Endothelial cell of umbilical vein (primary cell): ENCODE results near the gene LUZP2. TPM values are rescaled to one million over a fixed set of nuclear protein-coding genes. Genes with fewer than 3 reads are reported as not detected.

Experiments
- BruUV-seq: library from RNA; stranded (reverse); fragments of 400-500 nt; replicated peaks from 2 replicates; lab custom pipeline; 2021; lab: Mats Ljungman, UMichigan
- CTCF ChIA-PET: fragments of 300-600, 350-600 bp; sonication (Branson Sonifier 250); formaldehyde crosslinking; loops from one replicate; lab custom pipeline; 2021; ENCODE audit warnings: antibody characterized with exemption, inconsistent platforms; lab: Charles Lee
- POLR2A ChIA-PET: fragments of 300-600, 350-600 bp; sonication (Branson Sonifier 250); formaldehyde crosslinking; loops from one replicate; lab custom pipeline; 2021; ENCODE audit warnings: antibody characterized with exemption, inconsistent platforms; lab: Charles Lee
- DNase-seq: peaks from one replicate; pipeline ENCODE4 v3.0.0-alpha.2; 2011; ENCODE audit warnings: low read depth, low spot score
- FAIRE-seq: peaks from 2 replicates; lab custom pipeline; 2011; peaks lifted over from hg19 to GRCh38; lab: Jason Lieb, UNC
- H2AFZ ChIP-seq: 2 replicates; pipeline ENCODE4 v1.6.0; 2012; ENCODE audit warnings: low read depth, low read length, control low read depth, inconsistent platforms
- H3K27ac ChIP-seq: 2 replicates; pipeline ENCODE4 v1.5.1; 2011; ENCODE audit warnings: low read depth, mild to moderate bottlenecking, control low read depth, low read length, moderate library complexity; ENCODE audit not compliant: insufficient read depth
- H3K27me3 ChIP-seq, 2 experiments: 2 replicates each; pipeline versions ENCODE4 v1.6.0 to v1.6.1; 2011; ENCODE audit warnings: low read length in 2 of 2, mixed read lengths in 1 of 2; ENCODE audit not compliant: control insufficient read depth in 2 of 2, insufficient read depth in 2 of 2
- H3K36me3 ChIP-seq, 2 experiments: 2 replicates in 1 of 2; 3 replicates in 1 of 2; pipeline ENCODE4 v1.5.1; 2011; ENCODE audit warnings: low read length in 2 of 2, mild to moderate bottlenecking in 1 of 2, moderate library complexity in 1 of 2; ENCODE audit not compliant: control insufficient read depth in 2 of 2, insufficient read depth in 2 of 2; ENCODE audit errors: extremely low read depth in 1 of 2
- H3K4me1 ChIP-seq: 3 replicates; pipeline ENCODE4 v1.5.1; 2011; ENCODE audit warnings: mild to moderate bottlenecking, low read length; ENCODE audit not compliant: control insufficient read depth, insufficient read depth; ENCODE audit errors: extremely low read depth
- H3K4me2 ChIP-seq: 2 replicates; pipeline ENCODE4 v1.6.1; 2011; ENCODE audit warnings: low read length, control low read depth, mixed read lengths; ENCODE audit not compliant: insufficient read depth
- H3K4me3 ChIP-seq, 3 experiments: fragments of 200-600 bp in 1 of 3; sonication (generic), shearing (Covaris generic) in 1 of 3; replicated peaks in 1 of 3; 2 replicates each; pipeline ENCODE4 v1.5.1; 2011 to 2016; ENCODE audit warnings: control low read depth in 3 of 3, low read length in 3 of 3, mild to moderate bottlenecking in 2 of 3, inconsistent platforms in 1 of 3, low read depth in 1 of 3, moderate library complexity in 1 of 3; ENCODE audit not compliant: insufficient read depth in 1 of 3
- H3K79me2 ChIP-seq: 2 replicates; pipeline ENCODE4 v1.6.0; 2012; ENCODE audit warnings: low read length, inconsistent platforms; ENCODE audit not compliant: control insufficient read depth, insufficient read depth
- H3K9ac ChIP-seq: replicated peaks from 2 replicates; pipeline ENCODE3; 2011; ENCODE audit warnings: low read length, control low read depth; ENCODE audit not compliant: insufficient read depth; ENCODE audit errors: extremely low read depth
- H3K9me1 ChIP-seq: replicated peaks from 3 replicates; pipeline ENCODE4 v1.6.0; 2011; ENCODE audit warnings: mild to moderate bottlenecking, low read length; ENCODE audit not compliant: control insufficient read depth, insufficient read depth; ENCODE audit errors: extremely low read depth
- H3K9me3 ChIP-seq: replicated peaks from 2 replicates; pipeline ENCODE4 v1.5.1; 2012; ENCODE audit warnings: low read length, inconsistent platforms; ENCODE audit not compliant: control insufficient read depth, insufficient read depth
- H4K20me1 ChIP-seq: replicated peaks from 2 replicates; pipeline ENCODE3; 2011; ENCODE audit warnings: mild to moderate bottlenecking, low read length; ENCODE audit not compliant: control insufficient read depth, insufficient read depth; ENCODE audit errors: extremely low read depth
- EZH2 ChIP-seq: IDR thresholded peaks from 2 replicates; pipeline ENCODE4 v1.6.1; 2012; ENCODE audit warnings: borderline replicate concordance, low read depth, mild to moderate bottlenecking, moderate library complexity, low read length, inconsistent platforms; ENCODE audit not compliant: severe bottlenecking
- FOS ChIP-seq: IDR thresholded peaks from 2 replicates; pipeline ENCODE4 v1.6.1; 2011; ENCODE audit warnings: mild to moderate bottlenecking, low read length, moderate library complexity, borderline replicate concordance; ENCODE audit not compliant: insufficient read depth
- JUN ChIP-seq: IDR thresholded peaks from 2 replicates; pipeline ENCODE4 v1.6.1; 2011; ENCODE audit warnings: borderline replicate concordance, low read depth; ENCODE audit not compliant: insufficient read length, insufficient read depth
- POLR2A ChIP-seq: IDR thresholded peaks from 2 replicates; pipeline ENCODE4 v1.6.1; 2012; ENCODE audit warnings: low read depth, mild to moderate bottlenecking, control low read depth, low read length
- dilution Hi-C: fragments of 300-500 bp; cut with MboI; formaldehyde crosslinking; loops from one replicate; pipeline ENCODE4 v1.15.0; 2019; ENCODE audit warnings: low sequenced_read_pairs; ENCODE audit not compliant: extremely low pct_ligation_motif_present
- intact Hi-C: fragments of 100-400 bp; cut with micrococcal nuclease; formaldehyde crosslinking; loops from one replicate; pipeline ENCODE4 v1.10.0; 2022
- polyA plus RNA-seq, 4 experiments: library from polyadenylated mRNA; depleted of rRNA in 3 of 4; stranded (reverse) in 3 of 4; unstranded in 1 of 4; fragments of >200 nt; gene quantifications; 2 replicates each; pipeline versions ENCODE4 v1.2.1 to v1.2.3, GENCODE V29; 2011 to 2012; ENCODE audit warnings: missing spikeins in 1 of 4
- total RNA-seq: library from RNA; stranded (reverse); gene quantifications from 2 replicates; pipeline ENCODE4 v1.2.3, GENCODE V29; 2021
- TF ChIP-seq, protein P1 (sequence below), 2 donors: IDR thresholded peaks; 1 replicate in 1 of 2; 2 replicates in 1 of 2; pipeline ENCODE4 v1.5.1; 2011; ENCODE audit warnings: low read length in 2 of 2, mild to moderate bottlenecking in 2 of 2, moderate library complexity in 2 of 2, control low read depth in 1 of 2, inconsistent platforms in 1 of 2, low read depth in 1 of 2; ENCODE audit not compliant: insufficient read depth in 1 of 2; ENCODE audit errors: extremely low read depth in 1 of 2

LUZP2 gene
- total and polyA plus RNA-seq, 2 donors (not counting 3 experiments of a cell fraction or from before 2014, with no cell fraction given): 0.07 TPM; not detected in 1

DNA sequence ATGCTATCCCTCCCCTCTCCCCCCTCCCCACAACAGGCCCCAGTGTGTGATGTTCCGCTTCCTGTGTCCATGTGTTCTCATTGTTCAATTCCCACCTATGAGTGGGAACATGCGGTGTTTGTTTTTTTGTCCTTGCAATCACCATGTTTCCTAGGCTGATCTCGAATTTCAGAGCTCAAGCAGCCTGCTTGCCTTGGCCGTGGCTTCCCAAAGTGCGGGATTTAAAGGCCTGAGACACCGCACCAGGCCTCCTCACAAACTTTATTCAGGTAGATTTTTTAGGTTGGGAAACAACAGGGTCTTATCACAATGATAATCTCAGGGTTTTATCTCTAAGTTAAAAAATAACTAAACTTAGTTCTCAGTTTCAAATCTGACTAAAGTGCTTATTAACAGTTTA lies 125.4 kb downstream of the LUZP2 start:
- TF ChIP-seq POLR2A (no peak), EZH2 (no peak), JUN (no peak)
- TF ChIP-seq, protein P1, sequence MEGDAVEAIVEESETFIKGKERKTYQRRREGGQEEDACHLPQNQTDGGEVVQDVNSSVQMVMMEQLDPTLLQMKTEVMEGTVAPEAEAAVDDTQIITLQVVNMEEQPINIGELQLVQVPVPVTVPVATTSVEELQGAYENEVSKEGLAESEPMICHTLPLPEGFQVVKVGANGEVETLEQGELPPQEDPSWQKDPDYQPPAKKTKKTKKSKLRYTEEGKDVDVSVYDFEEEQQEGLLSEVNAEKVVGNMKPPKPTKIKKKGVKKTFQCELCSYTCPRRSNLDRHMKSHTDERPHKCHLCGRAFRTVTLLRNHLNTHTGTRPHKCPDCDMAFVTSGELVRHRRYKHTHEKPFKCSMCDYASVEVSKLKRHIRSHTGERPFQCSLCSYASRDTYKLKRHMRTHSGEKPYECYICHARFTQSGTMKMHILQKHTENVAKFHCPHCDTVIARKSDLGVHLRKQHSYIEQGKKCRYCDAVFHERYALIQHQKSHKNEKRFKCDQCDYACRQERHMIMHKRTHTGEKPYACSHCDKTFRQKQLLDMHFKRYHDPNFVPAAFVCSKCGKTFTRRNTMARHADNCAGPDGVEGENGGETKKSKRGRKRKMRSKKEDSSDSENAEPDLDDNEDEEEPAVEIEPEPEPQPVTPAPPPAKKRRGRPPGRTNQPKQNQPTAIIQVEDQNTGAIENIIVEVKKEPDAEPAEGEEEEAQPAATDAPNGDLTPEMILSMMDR (IDR thresholded peaks at IDR 0.05; ENCODE audit: extremely low read depth in 1 of 2, insufficient read depth in 1 of 2, low read depth in 1 of 2, low read length in 2 of 2): no peak
- dilution Hi-C loops (no loop called here), intact Hi-C loops (no loop called here)
- no peak overlapping the region for H3K9ac ChIP-seq
- BruUV-seq: no TSS peak
- H2AFZ ChIP-seq: no peak overlapping the region
- no peaks in the 10 kb centered on the region for H3K79me2 ChIP-seq
- H3K4me2 ChIP-seq: no peak overlapping the region
- FAIRE-seq (no peak), DNase-seq (no peak)
- POLR2A ChIA-PET: no interaction called here
- no peak overlapping the region for H3K4me3 ChIP-seq
- H3K27ac ChIP-seq: no peak overlapping the region
- no peaks in the 10 kb centered on the region for H3K9me1 ChIP-seq
- no peaks in the 10 kb centered on the region for H3K27me3 ChIP-seq
- H4K20me1 ChIP-seq: no peaks in the 10 kb centered on the region
- H3K36me3 ChIP-seq: no peaks in the 10 kb centered on the region
- CTCF ChIA-PET: no interaction called here
- no peaks in the 10 kb centered on the region for H3K9me3 ChIP-seq
- no peaks in the 10 kb centered on the region for H3K4me1 ChIP-seq

GRCh38 chr11:24623121-24623520 lies 126.3 kb downstream of the LUZP2 start:
- Histone ChIP-seq H3K4me1 (no peaks in the 10 kb centered on the region), H3K27me3 (no peaks in the 10 kb centered on the region), H3K79me2 (no peaks in the 10 kb centered on the region), H3K9me1 (no peaks in the 10 kb centered on the region), H3K27ac (no peak overlapping the region), H3K4me3 (no peak overlapping the region), H3K9me3 (no peaks in the 10 kb centered on the region), H2AFZ (no peak overlapping the region), H4K20me1 (no peaks in the 10 kb centered on the region), H3K36me3 (no peaks in the 10 kb centered on the region), H3K4me2 (no peak overlapping the region), H3K9ac (no peak overlapping the region)
- no peak for FAIRE-seq
- TF ChIP-seq FOS: no peak
- TF ChIP-seq POLR2A: no peak
- ChIA-PET POLR2A (no interaction called here), CTCF (no interaction called here)
- no TSS peak for BruUV-seq
- intact Hi-C loops: no loop called here
- dilution Hi-C loops: no loop called here
- DNase-seq: no peak
